PC-9 (cell line): ENCODE results near the gene TTC28. TPM values are rescaled to one million over a fixed set of nuclear protein-coding genes. Genes with fewer than 3 reads are reported as not detected.

Source experiments
- BruUV-seq: library from RNA; stranded (reverse); fragments of 400-500 nt; replicated peaks from 2 replicates; lab custom pipeline; 2021; lab: Mats Ljungman, UMichigan
- CTCF ChIA-PET: fragments of 300-600 bp; sonication (Branson Sonifier 250); formaldehyde crosslinking; loops from one replicate; lab custom pipeline; 2022; ENCODE audit warnings: antibody characterized with exemption; lab: Charles Lee
- POLR2A ChIA-PET: fragments of 300-600 bp; sonication (Branson Sonifier 250); formaldehyde crosslinking; loops from one replicate; lab custom pipeline; 2022; ENCODE audit warnings: antibody characterized with exemption; ENCODE audit not compliant: unreplicated experiment; lab: Charles Lee
- DNase-seq, 2 experiments: peaks; one replicate each; pipeline versions ENCODE4 v3.0.0 to v3.0.0-alpha.2; 2015 to 2022; ENCODE audit warnings: mixed read lengths in 1 of 2
- H2AFZ ChIP-seq: fragments of 200-600 bp; sonication (generic); 2 replicates; pipeline ENCODE4 v1.8.1; 2017; ENCODE audit warnings: antibody characterized with exemption
- H3F3A ChIP-seq: fragments of 200-600 bp; sonication (generic); 2 replicates; pipeline ENCODE4 v1.8.1; 2017; ENCODE audit warnings: antibody characterized with exemption, mild to moderate bottlenecking, low read depth; ENCODE audit not compliant: insufficient read depth
- H3K27ac ChIP-seq: fragments of 200-600 bp; sonication (generic); 2 replicates; pipeline ENCODE4 v1.6.1; 2016; ENCODE audit warnings: mixed run types
- H3K27me3 ChIP-seq: fragments of 200-600 bp; sonication (generic); 2 replicates; pipeline ENCODE4 v1.6.1; 2016; ENCODE audit warnings: low read depth, mixed run types; ENCODE audit not compliant: insufficient read depth
- H3K36me3 ChIP-seq: fragments of 200-600 bp; sonication (generic); 2 replicates; pipeline ENCODE4 v1.6.1; 2016; ENCODE audit warnings: low read depth, mixed run types
- H3K4me1 ChIP-seq: fragments of 200-600 bp; sonication (generic); replicated peaks from 2 replicates; pipeline ENCODE4 v1.6.1; 2016; ENCODE audit warnings: mixed run types; ENCODE audit not compliant: insufficient read depth
- H3K4me2 ChIP-seq: fragments of 200-600 bp; sonication (generic); 2 replicates; pipeline ENCODE4 v1.6.1; 2017; ENCODE audit warnings: mixed run types
- H3K4me3 ChIP-seq: fragments of 200-600 bp; sonication (generic); 2 replicates; pipeline ENCODE4 v1.6.1; 2016; ENCODE audit warnings: mixed run types
- H3K79me2 ChIP-seq: fragments of 200-600 bp; sonication (generic); 2 replicates; pipeline ENCODE4 v1.6.1; 2017; ENCODE audit warnings: low read depth, mixed run types
- H3K9me2 ChIP-seq: fragments of 200-600 bp; sonication (generic); 2 replicates; pipeline ENCODE4 v1.8.1; 2017; ENCODE audit warnings: mild to moderate bottlenecking; ENCODE audit not compliant: insufficient read depth
- H3K9me3 ChIP-seq: fragments of 200-600 bp; sonication (generic); 2 replicates; pipeline ENCODE4 v1.8.1; 2016; ENCODE audit warnings: low read depth; ENCODE audit not compliant: insufficient read depth
- H4K20me1 ChIP-seq: fragments of 200-600 bp; sonication (generic); 2 replicates; pipeline ENCODE4 v1.8.1; 2017; ENCODE audit not compliant: insufficient read depth
- CTCF ChIP-seq: fragments of 200-600 bp; sonication (generic); conservative IDR thresholded peaks from 2 replicates; pipeline ENCODE4 v1.6.1; 2017; ENCODE audit warnings: mixed run types, antibody characterized with exemption, mild to moderate bottlenecking, moderate library complexity
- EZH2 ChIP-seq: fragments of 200-600 bp; sonication (generic); IDR thresholded peaks from 2 replicates; pipeline ENCODE4 v1.8.0; 2017; ENCODE audit warnings: antibody characterized with exemption, low read depth
- intact Hi-C: fragments of 100-400 bp; cut with micrococcal nuclease; formaldehyde crosslinking; loops from one replicate; pipeline ENCODE4 v1.10.0; 2022; ENCODE audit not compliant: unreplicated experiment
- total RNA-seq: library from RNA; stranded (reverse); gene quantifications from 2 replicates; pipeline ENCODE4 v1.2.3, GENCODE V29; 2021

TTC28 gene
- total RNA-seq, 1 experiment from 2014 or later, result 6.7 TPM

GRCh38 chr22:28402539-28402938, 277.1 kb downstream of the TTC28 start:
- H3K4me1 ChIP-seq, result no peaks in the 10 kb centered on the region
- H3F3A ChIP-seq, result no peaks in the 10 kb centered on the region
- H3K4me3 ChIP-seq, result no peak overlapping the region
- no TSS peak for BruUV-seq
- ChIA-PET CTCF (no interaction called here), POLR2A (no interaction called here)
- H4K20me1 ChIP-seq, result no peaks in the 10 kb centered on the region
- H3K27ac ChIP-seq, result no peak overlapping the region
- no peaks in the 10 kb centered on the region for H3K27me3 ChIP-seq
- no peaks in the 10 kb centered on the region for H3K9me2 ChIP-seq
- H3K36me3 ChIP-seq, result no peaks in the 10 kb centered on the region
- H2AFZ ChIP-seq, result no peak overlapping the region
- H3K79me2 ChIP-seq, result no peaks in the 10 kb centered on the region
- H3K4me2 ChIP-seq, result no peak overlapping the region
- H3K9me3 ChIP-seq, result no peaks in the 10 kb centered on the region
- intact Hi-C loops, result no loop called here
- TF ChIP-seq EZH2, result no peak
- TF ChIP-seq CTCF, result no peak
- DNase-seq, result no peak

GRCh38 chr22:28402060-28402459, 277.6 kb downstream of the TTC28 start:
- DNase-seq, result no peak
- TF ChIP-seq CTCF, result no peak
- no peak for TF ChIP-seq EZH2
- no TSS peak for BruUV-seq
- no peak overlapping the region for H3K4me3 ChIP-seq
- no peaks in the 10 kb centered on the region for H3K36me3 ChIP-seq
- H3K27me3 ChIP-seq, result no peaks in the 10 kb centered on the region
- no peaks in the 10 kb centered on the region for H3K4me1 ChIP-seq
- H4K20me1 ChIP-seq, result no peaks in the 10 kb centered on the region
- no peak overlapping the region for H3K27ac ChIP-seq
- intact Hi-C loops, result no loop called here
- H2AFZ ChIP-seq, result no peak overlapping the region
- no peak overlapping the region for H3K4me2 ChIP-seq
- ChIA-PET POLR2A (no interaction called here), CTCF (no interaction called here)
- H3K9me2 ChIP-seq, result no peaks in the 10 kb centered on the region
- H3K9me3 ChIP-seq, result no peaks in the 10 kb centered on the region
- no peaks in the 10 kb centered on the region for H3K79me2 ChIP-seq
- no peaks in the 10 kb centered on the region for H3F3A ChIP-seq

GRCh38 chr22:28398981-28399380, 280.7 kb downstream of the TTC28 start:
- no TSS peak for BruUV-seq
- Histone ChIP-seq H3K4me2 (no peak overlapping the region), H3K36me3 (no peaks in the 10 kb centered on the region), H3K9me3 (no peaks in the 10 kb centered on the region), H4K20me1 (no peaks in the 10 kb centered on the region), H3K9me2 (no peaks in the 10 kb centered on the region), H3F3A (no peaks in the 10 kb centered on the region), H3K4me3 (no peak overlapping the region), H3K4me1 (no peaks in the 10 kb centered on the region), H3K27ac (no peak overlapping the region), H3K27me3 (no peaks in the 10 kb centered on the region), H3K79me2 (no peaks in the 10 kb centered on the region), H2AFZ (no peak overlapping the region)
- POLR2A ChIA-PET, result no interaction called here
- CTCF ChIA-PET, result no interaction called here
- TF ChIP-seq EZH2, result no peak
- intact Hi-C loops, result no loop called here
- DNase-seq, result no peak

- Histone ChIP-seq H3K27me3 (no peaks in the 10 kb centered on the region), H2AFZ (no peak overlapping the region), H3K4me3 (no peak overlapping the region), H3K9me3 (no peaks in the 10 kb centered on the region), H3K27ac (no peak overlapping the region), H3F3A (no peaks in the 10 kb centered on the region), H3K4me1 (no peaks in the 10 kb centered on the region), H4K20me1 (no peaks in the 10 kb centered on the region), H3K9me2 (no peaks in the 10 kb centered on the region), H3K4me2 (no peak overlapping the region), H3K79me2 (no peaks in the 10 kb centered on the region), H3K36me3 (no peaks in the 10 kb centered on the region)
- ChIA-PET CTCF (no interaction called here), POLR2A (no interaction called here)
- intact Hi-C loops, result no loop called here
- TF ChIP-seq EZH2 (no peak), CTCF (no peak)
- DNase-seq, result no peak
- no TSS peak for BruUV-seq
These were observed 281.3 kb downstream of the TTC28 start for GRCh38 chr22:28398355-28398754.
